Endothelial cell of umbilical vein (primary cell): ENCODE measurements around the gene NRF1.

Source experiments
- GATA2 ChIP-seq: IDR thresholded peaks from 2 replicates; pipeline ENCODE4 v1.7.0; 2011; ENCODE audit warnings: low read depth, mild to moderate bottlenecking, moderate library complexity, mixed read lengths, low read length; ENCODE audit not compliant: insufficient read length, insufficient read depth
- POLR2A ChIP-seq: IDR thresholded peaks from 2 replicates; pipeline ENCODE4 v1.6.1; 2012; ENCODE audit warnings: low read depth, mild to moderate bottlenecking, control low read depth, low read length
- TF ChIP-seq, protein P1 (sequence below): IDR thresholded peaks from 2 replicates; pipeline ENCODE4 v1.6.1; 2011; ENCODE audit not compliant: insufficient read depth, insufficient read length
- TF ChIP-seq, protein P2 (sequence below), 2 donors: IDR thresholded peaks; 1 replicate in 1 of 2; 2 replicates in 1 of 2; pipeline ENCODE4 v1.5.1; 2011; ENCODE audit warnings: low read length in 2 of 2, mild to moderate bottlenecking in 2 of 2, moderate library complexity in 2 of 2, control low read depth in 1 of 2, inconsistent platforms in 1 of 2, low read depth in 1 of 2; ENCODE audit not compliant: insufficient read depth in 1 of 2; ENCODE audit errors: extremely low read depth in 1 of 2

DNA sequence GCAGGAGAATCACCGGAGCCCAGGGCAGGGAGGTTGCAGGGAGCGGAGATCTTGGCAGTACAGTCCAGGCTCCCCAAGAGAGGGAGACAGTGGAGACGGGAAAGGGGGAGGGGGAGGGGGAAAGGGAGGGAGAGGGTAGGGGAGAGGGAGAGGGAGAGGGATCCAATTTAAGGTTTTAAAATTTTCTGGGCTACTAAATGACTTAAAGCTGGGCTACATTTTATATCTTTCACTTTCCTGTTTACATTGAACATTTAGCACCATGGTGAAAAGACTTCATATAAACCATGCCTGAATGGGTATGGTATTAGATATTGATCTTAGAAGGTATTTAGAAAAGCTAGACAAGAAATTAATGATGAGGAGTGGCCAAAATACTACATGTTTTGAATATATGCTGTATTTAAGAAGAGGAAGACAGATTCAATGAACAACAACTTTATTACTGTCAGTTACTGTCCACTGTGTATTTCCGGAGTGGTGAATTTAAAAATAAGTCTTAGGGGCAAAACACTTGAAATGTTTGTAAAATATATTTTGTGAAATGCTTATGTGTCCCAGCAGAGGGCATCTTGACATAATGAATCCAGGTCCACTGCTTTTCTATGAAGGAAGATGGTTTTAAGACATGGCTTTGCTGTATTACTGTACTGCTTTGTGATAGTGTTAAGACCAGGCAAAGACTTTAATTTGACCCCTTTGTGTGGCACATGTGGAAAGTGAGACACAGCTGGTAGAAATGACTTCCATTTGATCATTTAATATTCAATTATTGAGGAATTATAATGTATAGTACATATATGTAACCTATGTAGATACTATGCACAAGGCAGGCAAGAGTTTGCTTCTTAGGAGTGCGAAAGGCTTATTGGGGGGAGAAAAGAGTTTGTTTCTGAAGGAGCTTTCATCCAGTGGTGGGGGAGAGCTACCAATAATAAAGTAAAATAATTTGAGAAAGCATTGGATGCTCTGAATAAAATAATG lies 52.8 kb downstream of the NRF1 start:
- TF ChIP-seq GATA2 (no peak), POLR2A (no peak)
- TF ChIP-seq, protein P1, sequence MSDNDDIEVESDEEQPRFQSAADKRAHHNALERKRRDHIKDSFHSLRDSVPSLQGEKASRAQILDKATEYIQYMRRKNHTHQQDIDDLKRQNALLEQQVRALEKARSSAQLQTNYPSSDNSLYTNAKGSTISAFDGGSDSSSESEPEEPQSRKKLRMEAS = no peak
- TF ChIP-seq, protein P2, sequence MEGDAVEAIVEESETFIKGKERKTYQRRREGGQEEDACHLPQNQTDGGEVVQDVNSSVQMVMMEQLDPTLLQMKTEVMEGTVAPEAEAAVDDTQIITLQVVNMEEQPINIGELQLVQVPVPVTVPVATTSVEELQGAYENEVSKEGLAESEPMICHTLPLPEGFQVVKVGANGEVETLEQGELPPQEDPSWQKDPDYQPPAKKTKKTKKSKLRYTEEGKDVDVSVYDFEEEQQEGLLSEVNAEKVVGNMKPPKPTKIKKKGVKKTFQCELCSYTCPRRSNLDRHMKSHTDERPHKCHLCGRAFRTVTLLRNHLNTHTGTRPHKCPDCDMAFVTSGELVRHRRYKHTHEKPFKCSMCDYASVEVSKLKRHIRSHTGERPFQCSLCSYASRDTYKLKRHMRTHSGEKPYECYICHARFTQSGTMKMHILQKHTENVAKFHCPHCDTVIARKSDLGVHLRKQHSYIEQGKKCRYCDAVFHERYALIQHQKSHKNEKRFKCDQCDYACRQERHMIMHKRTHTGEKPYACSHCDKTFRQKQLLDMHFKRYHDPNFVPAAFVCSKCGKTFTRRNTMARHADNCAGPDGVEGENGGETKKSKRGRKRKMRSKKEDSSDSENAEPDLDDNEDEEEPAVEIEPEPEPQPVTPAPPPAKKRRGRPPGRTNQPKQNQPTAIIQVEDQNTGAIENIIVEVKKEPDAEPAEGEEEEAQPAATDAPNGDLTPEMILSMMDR (IDR thresholded peaks at IDR 0.05; ENCODE audit: extremely low read depth in 1 of 2, insufficient read depth in 1 of 2, low read depth in 1 of 2, low read length in 2 of 2) = peak; percentile 33 to 43
